Thoracic aorta (tissue), 2 donors: Measurements from ENCODE around the gene SLC6A6. TPM values are rescaled to one million over a fixed set of nuclear protein-coding genes. Genes with fewer than 3 reads are reported as not detected.

Experiments
- ATAC-seq: fragments of 150-250 bp; one replicate; pipeline ENCODE4 v1.8.0; 2017; ENCODE audit warnings: low read depth; ENCODE audit not compliant: insufficient number of reproducible peaks, low FRiP score
- DNase-seq: peaks from one replicate; pipeline ENCODE4 v3.0.0-alpha.2; 2020; ENCODE audit warnings: low spot score
- H3K27ac ChIP-seq, 2 donors: fragments of 200-600 bp; sonication (generic); 1 replicate in 1 of 2; 2 replicates in 1 of 2; pipeline ENCODE4 v1.5.1; 2016; ENCODE audit warnings: mild to moderate bottlenecking in 2 of 2, moderate library complexity in 2 of 2
- H3K27me3 ChIP-seq: fragments of 200-600 bp; sonication (generic); replicated peaks from 2 replicates; pipeline ENCODE4 v1.6.0; 2016; ENCODE audit warnings: mild to moderate bottlenecking; ENCODE audit not compliant: insufficient read depth
- H3K36me3 ChIP-seq: fragments of 200-600 bp; sonication (generic); one replicate; pipeline ENCODE4 v1.5.1; 2016
- H3K4me1 ChIP-seq, 2 donors: fragments of 200-600 bp; sonication (generic); 1 replicate in 1 of 2; 2 replicates in 1 of 2; pipeline versions ENCODE4 v1.5.1 to v1.6.0; 2016; ENCODE audit warnings: low read depth in 2 of 2, mild to moderate bottlenecking in 1 of 2; ENCODE audit not compliant: control insufficient read depth in 1 of 2
- H3K4me3 ChIP-seq: fragments of 200-600 bp; sonication (generic); 2 replicates; pipeline ENCODE4 v1.5.1; 2016; ENCODE audit warnings: mild to moderate bottlenecking
- H3K9me3 ChIP-seq: fragments of 200-600 bp; sonication (generic); 2 replicates; pipeline ENCODE4 v1.5.1; 2016
- CTCF ChIP-seq: fragments of 200-600 bp; sonication (generic); IDR thresholded peaks from one replicate; pipeline ENCODE4 v1.5.1; 2019; ENCODE audit warnings: antibody characterized with exemption
- total RNA-seq, 2 donors: library from RNA; depleted of rRNA; stranded (reverse); fragments of >200 nt; gene quantifications; one replicate each; pipeline versions ENCODE4 v1.1.0 to v1.2.3, GENCODE V29; 2016

The SLC6A6 gene
- total RNA-seq, 2 donors from 2014 or later: 33.5 to 45.5 TPM

- Histone ChIP-seq H3K4me3 (no peak overlapping the region), H3K27me3 (no peaks in the 10 kb centered on the region), H3K36me3 (no peaks in the 10 kb centered on the region), H3K9me3 (no peaks in the 10 kb centered on the region), H3K4me1 (peaks cover 0 to 10% of the 10 kb centered on the region in 2 donors), H3K27ac (no peak overlapping the region)
- no peak for ATAC-seq
- TF ChIP-seq CTCF: no peak
- DNase-seq: no peak
Observed at GRCh38 chr3:14393440-14394106, 8.8 kb upstream of the SLC6A6 start.

GRCh38 chr3:14396031-14396692, 6.2 kb upstream of the SLC6A6 start:
- no peak overlapping the region for H3K27ac ChIP-seq
- H3K4me1 ChIP-seq: peaks cover 0 to 6% of the 10 kb centered on the region in 2 donors
- DNase-seq (no peak), ATAC-seq (no peak)
- no peak overlapping the region for H3K4me3 ChIP-seq
- no peaks in the 10 kb centered on the region for H3K27me3 ChIP-seq
- TF ChIP-seq CTCF: no peak
- no peaks in the 10 kb centered on the region for H3K9me3 ChIP-seq
- H3K36me3 ChIP-seq: no peaks in the 10 kb centered on the region

GRCh38 chr3:14397046-14397445, 5.4 kb upstream of the SLC6A6 start:
- Histone ChIP-seq H3K9me3 (no peaks in the 10 kb centered on the region), H3K4me1 (peaks cover 5 to 7% of the 10 kb centered on the region in 2 donors), H3K27ac (no peak overlapping the region), H3K27me3 (no peaks in the 10 kb centered on the region), H3K4me3 (no peak overlapping the region), H3K36me3 (no peaks in the 10 kb centered on the region)
- no peak for TF ChIP-seq CTCF
- ATAC-seq (no peak), DNase-seq (no peak)

GRCh38 chr3:14397531-14397930, 4.9 kb upstream of the SLC6A6 start:
- no peak for DNase-seq
- Histone ChIP-seq H3K4me3 (no peak overlapping the region), H3K36me3 (no peaks in the 10 kb centered on the region), H3K4me1 (peaks cover 5 to 9% of the 10 kb centered on the region in 2 donors), H3K9me3 (no peaks in the 10 kb centered on the region), H3K27me3 (no peaks in the 10 kb centered on the region), H3K27ac (no peak overlapping the region)
- no peak for ATAC-seq
- no peak for TF ChIP-seq CTCF

- Histone ChIP-seq H3K36me3 (no peaks in the 10 kb centered on the region), H3K27ac (no peak overlapping the region), H3K9me3 (no peaks in the 10 kb centered on the region), H3K4me3 (no peak overlapping the region), H3K4me1 (peaks cover 5 to 10% of the 10 kb centered on the region in 2 donors), H3K27me3 (no peaks in the 10 kb centered on the region)
- ATAC-seq (no peak), DNase-seq (no peak)
- no peak for TF ChIP-seq CTCF
Observed at GRCh38 chr3:14397940-14398796, 4.2 kb upstream of the SLC6A6 start.
